Measurements from ENCODE around the gene SAP30. TPM values are rescaled to one million over a fixed set of nuclear protein-coding genes. Genes with fewer than 3 reads are reported as not detected.

The SAP30 gene
- total and polyA plus RNA-seq, 9 of the 15 experiments (the other 6 are each of a cell fraction or from before 2014, with no cell fraction given): 5.9 to 51.1 (median 32.6) TPM

- no peak for TF ChIP-seq CUX1 (CRISPR knock-in tag; IDR thresholded peaks at IDR 0.05)
- TF ChIP-seq MTA2 (IDR thresholded peaks at IDR 0.05; ENCODE audit: low read depth): no peak
- peak; percentile 63; the same call in 1 of the 2 replicates for TF ChIP-seq GTF2F1 (IDR thresholded peaks at IDR 0.05; ENCODE audit: low read depth, low read length)
- TF ChIP-seq NCOA6 (IDR thresholded peaks at IDR 0.05): no peak
- peak in 1 of 2 experiments; percentile 78; a peak in 1 of 4 replicates for TF ChIP-seq TBL1XR1 (IDR thresholded peaks at IDR 0.05; ENCODE audit: low read length in 2 of 2)
- TF ChIP-seq RBBP5 (IDR thresholded peaks at IDR 0.05; ENCODE audit: borderline replicate concordance, insufficient read depth, low read length, poor library complexity, severe bottlenecking): peak; percentile 41
- no peak for TF ChIP-seq ETS2 (tag; IDR thresholded peaks at IDR 0.05; ENCODE audit: borderline replicate concordance, poor library complexity, severe bottlenecking)
- TF ChIP-seq ESRRA (IDR thresholded peaks at IDR 0.05; ENCODE audit: borderline replicate concordance, low read depth): no peak; the same call in 1 of the 2 replicates
- no peak for TF ChIP-seq FOSL1 (tag; conservative IDR thresholded peaks at IDR 0.05)
- TF ChIP-seq TFE3 (CRISPR knock-in tag; IDR thresholded peaks at IDR 0.05): no peak
- TF ChIP-seq CREB3L1 (IDR thresholded peaks at IDR 0.05; ENCODE audit: borderline replicate concordance, low read depth): peak; percentile 89
- TF ChIP-seq CBFA2T2 (conservative IDR thresholded peaks at IDR 0.05): no peak
- no peak for TF ChIP-seq ELK1 (CRISPR knock-in tag; IDR thresholded peaks at IDR 0.05)
- no peak for TF ChIP-seq SLC30A9 (CRISPR knock-in tag; IDR thresholded peaks at IDR 0.05)
- no peak for TF ChIP-seq IFI16 (CRISPR knock-in tag; IDR thresholded peaks at IDR 0.05)
- peak; percentile 98 for TF ChIP-seq SAP30 (IDR thresholded peaks at IDR 0.05; ENCODE audit: borderline replicate concordance, insufficient read depth, low read depth, low read length, poor library complexity, severe bottlenecking)
- no peak for TF ChIP-seq MXI1 (IDR thresholded peaks at IDR 0.05; ENCODE audit: low read depth, low read length)
These were observed 36.5 kb upstream of the SAP30 start, which contains the start of gene HMGB2 (continued) for GRCh38 chr4:173334085-173334890.
